ENCODE measurements around the gene TFAP2C. TPM values are rescaled to one million over a fixed set of nuclear protein-coding genes. Genes with fewer than 3 reads are reported as not detected.

TFAP2C gene
- total RNA-seq, 1 donor from 2014 or later = 2.2 TPM

DNA sequence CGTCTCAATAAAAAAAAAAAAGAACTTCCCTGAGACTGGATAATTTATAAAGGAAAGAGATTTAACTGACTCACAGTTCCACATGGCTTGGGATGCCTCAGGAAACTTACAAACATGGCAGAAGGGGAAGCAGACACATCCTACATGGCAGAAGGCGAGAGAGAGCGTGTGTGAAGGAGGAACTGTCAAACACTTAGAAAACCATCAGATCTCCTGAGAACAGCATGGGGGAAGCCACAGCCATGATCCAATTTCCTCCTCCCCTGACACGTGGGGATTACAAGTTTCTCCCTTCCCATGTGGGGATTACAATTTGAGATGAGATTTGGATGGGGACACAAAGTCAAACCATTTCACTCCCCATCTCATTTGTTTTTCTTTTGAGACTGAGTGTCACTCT, 46.6 kb upstream of the TFAP2C start:
- DNase-seq (ENCODE audit: low read depth) (no peak), FAIRE-seq (no peak)
- H4K20me1 ChIP-seq (ENCODE audit: insufficient read depth, low read length) = no peaks in the 10 kb centered on the region
- no peak for TF ChIP-seq EZH2 (IDR thresholded peaks at IDR 0.05; ENCODE audit: insufficient read depth, low read length)
- no peak for TF ChIP-seq CTCF (IDR thresholded peaks at IDR 0.05; ENCODE audit: insufficient read depth, low read depth, low read length)
- no peak overlapping the region for H2AFZ ChIP-seq (ENCODE audit: low read depth, low read length)
- peaks cover 4% of the 10 kb centered on the region for H3K27me3 Mint-ChIP-seq (ENCODE audit: low read depth, unreplicated experiment)
- H3K27ac ChIP-seq (ENCODE audit: low read depth, low read length) = no peak overlapping the region
- no peaks in the 10 kb centered on the region for H3K36me3 ChIP-seq (ENCODE audit: insufficient read depth, low read length)
- peaks cover 2% of the 10 kb centered on the region for H3K27me3 ChIP-seq (ENCODE audit: insufficient read depth, low read length)
- no peaks in the 10 kb centered on the region for H3K9me3 ChIP-seq (ENCODE audit: insufficient read depth, low read depth, low read length)
- H3K36me3 Mint-ChIP-seq (ENCODE audit: low read depth, unreplicated experiment) = no peaks in the 10 kb centered on the region
- H3K4me2 ChIP-seq (ENCODE audit: low read length) = no peak overlapping the region
- no peak overlapping the region for H3K9ac ChIP-seq (ENCODE audit: low read length)
- no peaks in the 10 kb centered on the region for H3K4me1 Mint-ChIP-seq (ENCODE audit: low read depth, unreplicated experiment)
- no peaks in the 10 kb centered on the region for H3K9me3 Mint-ChIP-seq (ENCODE audit: unreplicated experiment)
- no peaks in the 10 kb centered on the region for H3K79me2 ChIP-seq (ENCODE audit: insufficient read depth, low read length)
- H3K4me3 ChIP-seq (ENCODE audit: insufficient read depth, low read depth, low read length) = no peak overlapping the region
- no peak overlapping the region for H3K4me3 Mint-ChIP-seq (ENCODE audit: unreplicated experiment)
- no peaks in the 10 kb centered on the region for H3K4me1 ChIP-seq (ENCODE audit: insufficient read depth, low read length)
- no peak overlapping the region for H3K27ac Mint-ChIP-seq (ENCODE audit: unreplicated experiment)

GRCh38 chr20:56584916-56585315, 44.2 kb upstream of the TFAP2C start:
- Mint-ChIP-seq H3K4me3 (ENCODE audit: unreplicated experiment) (no peak overlapping the region), H3K27ac (ENCODE audit: unreplicated experiment) (no peak overlapping the region), H3K27me3 (ENCODE audit: low read depth, unreplicated experiment) (peaks cover 9% of the 10 kb centered on the region), H3K4me1 (ENCODE audit: low read depth, unreplicated experiment) (no peaks in the 10 kb centered on the region), H3K9me3 (ENCODE audit: unreplicated experiment) (no peaks in the 10 kb centered on the region), H3K36me3 (ENCODE audit: low read depth, unreplicated experiment) (no peaks in the 10 kb centered on the region)
- Histone ChIP-seq H3K27me3 (ENCODE audit: insufficient read depth, low read length) (peaks cover 5% of the 10 kb centered on the region), H3K4me1 (ENCODE audit: insufficient read depth, low read length) (no peaks in the 10 kb centered on the region), H3K27ac (ENCODE audit: low read depth, low read length) (no peak overlapping the region), H3K36me3 (ENCODE audit: insufficient read depth, low read length) (no peaks in the 10 kb centered on the region), H3K4me3 (ENCODE audit: insufficient read depth, low read depth, low read length) (no peak overlapping the region), H3K9me3 (ENCODE audit: insufficient read depth, low read depth, low read length) (no peaks in the 10 kb centered on the region), H3K9ac (ENCODE audit: low read length) (no peak overlapping the region), H3K79me2 (ENCODE audit: insufficient read depth, low read length) (no peaks in the 10 kb centered on the region), H3K4me2 (ENCODE audit: low read length) (no peak overlapping the region), H4K20me1 (ENCODE audit: insufficient read depth, low read length) (no peaks in the 10 kb centered on the region), H2AFZ (ENCODE audit: low read depth, low read length) (no peak overlapping the region)
- FAIRE-seq (no peak), DNase-seq (ENCODE audit: low read depth) (no peak)
- TF ChIP-seq CTCF (IDR thresholded peaks at IDR 0.05; ENCODE audit: insufficient read depth, low read depth, low read length) (no peak), EZH2 (IDR thresholded peaks at IDR 0.05; ENCODE audit: insufficient read depth, low read length) (no peak)

DNA sequence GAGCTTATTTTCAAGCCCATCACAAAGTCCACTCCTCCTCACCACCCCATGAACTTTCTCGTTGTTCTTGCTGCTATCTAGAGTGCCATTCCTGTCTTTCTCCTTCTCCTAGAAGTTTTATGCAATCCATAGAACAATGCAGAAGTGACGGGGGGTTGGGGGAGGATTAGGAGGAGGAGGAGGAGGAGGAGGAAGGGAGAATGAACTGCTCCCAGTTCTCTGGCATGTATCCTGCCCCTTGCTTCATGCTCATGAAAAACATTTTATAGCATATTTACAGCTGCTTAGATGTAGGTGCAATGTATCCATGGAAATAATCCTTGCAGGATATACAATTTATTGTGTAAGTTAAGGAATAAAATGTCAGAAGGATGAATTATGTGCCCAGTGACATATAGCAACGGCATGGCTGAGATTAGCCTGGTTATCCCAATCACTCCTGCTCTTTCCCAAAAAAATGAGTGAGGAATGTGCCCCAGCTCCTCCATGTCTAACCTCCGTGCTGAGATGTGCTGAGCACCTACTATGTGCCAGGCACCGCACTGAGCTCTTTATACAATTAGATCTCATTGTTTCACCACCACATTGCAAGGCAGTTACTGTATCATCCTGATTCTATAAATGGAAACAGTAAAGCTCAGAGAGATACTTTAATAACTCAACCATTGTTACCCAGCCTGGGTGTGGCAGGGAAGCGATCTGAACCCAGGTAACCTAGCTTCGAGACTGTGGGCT, 41.6 kb upstream of the TFAP2C start:
- H3K27ac Mint-ChIP-seq (ENCODE audit: unreplicated experiment) = no peak overlapping the region

More for the DNA sequence above, 41.6 kb upstream of the TFAP2C start:
- H3K4me2 ChIP-seq (ENCODE audit: low read length) = no peak overlapping the region
- no peaks in the 10 kb centered on the region for H4K20me1 ChIP-seq (ENCODE audit: insufficient read depth, low read length)
- H3K79me2 ChIP-seq (ENCODE audit: insufficient read depth, low read length) = no peaks in the 10 kb centered on the region
- H3K9ac ChIP-seq (ENCODE audit: low read length) = no peak overlapping the region
- H3K27me3 ChIP-seq (ENCODE audit: insufficient read depth, low read length) = peaks cover 5% of the 10 kb centered on the region
- Mint-ChIP-seq H3K9me3 (ENCODE audit: unreplicated experiment) (no peaks in the 10 kb centered on the region), H3K27me3 (ENCODE audit: low read depth, unreplicated experiment) (peaks cover 6% of the 10 kb centered on the region), H3K36me3 (ENCODE audit: low read depth, unreplicated experiment) (no peaks in the 10 kb centered on the region), H3K4me1 (ENCODE audit: low read depth, unreplicated experiment) (no peaks in the 10 kb centered on the region), H3K4me3 (ENCODE audit: unreplicated experiment) (no peak overlapping the region)
- TF ChIP-seq EZH2 (IDR thresholded peaks at IDR 0.05; ENCODE audit: insufficient read depth, low read length) = no peak
- TF ChIP-seq CTCF (IDR thresholded peaks at IDR 0.05; ENCODE audit: insufficient read depth, low read depth, low read length) = no peak
- H2AFZ ChIP-seq (ENCODE audit: low read depth, low read length) = no peak overlapping the region
- no peak for DNase-seq (ENCODE audit: low read depth)
- no peak for FAIRE-seq
- H3K36me3 ChIP-seq (ENCODE audit: insufficient read depth, low read length) = no peaks in the 10 kb centered on the region
- H3K9me3 ChIP-seq (ENCODE audit: insufficient read depth, low read depth, low read length) = no peaks in the 10 kb centered on the region
- no peaks in the 10 kb centered on the region for H3K4me1 ChIP-seq (ENCODE audit: insufficient read depth, low read length)
- H3K4me3 ChIP-seq (ENCODE audit: insufficient read depth, low read depth, low read length) = no peak overlapping the region
- H3K27ac ChIP-seq (ENCODE audit: low read depth, low read length) = no peak overlapping the region

All from astrocyte (in vitro differentiated cells and primary cell).